LHCN-M2 (cell line): ENCODE results near the gene IFNG. TPM values are rescaled to one million over a fixed set of nuclear protein-coding genes. Genes with fewer than 3 reads are reported as not detected.
"Not testable (repeated sequence)": the region's sequence is repeated elsewhere in the genome, so short reads cannot be mapped to it uniquely, and the experiment has no call there.

Source experiments
- DNase-seq: peaks from one replicate; pipeline ENCODE4 v3.0.0-alpha.2; 2012; ENCODE audit warnings: low read depth
- polyA plus RNA-seq: library from polyadenylated mRNA; unstranded; fragments of >200 nt; gene quantifications from one replicate; pipeline ENCODE4 v1.2.1, GENCODE V29; 2012; ENCODE audit warnings: missing spikeins
- total RNA-seq: library from RNA; depleted of rRNA; stranded (reverse); fragments of >200 nt; gene quantifications from 2 replicates; pipeline ENCODE4 v1.2.3, GENCODE V29; 2014; rRNA removed

The IFNG gene
- total RNA-seq: not detected in 2 replicates
- not detected for polyA plus RNA-seq

GRCh38 chr12:68159681-68160304 lies at the start of gene IFNG:
TSS of gene IFNG (minus strand) at chr12:68159740. CDS start at chr12:68159615, 125 bp downstream.
- DNase-seq: no peak

GRCh38 chr12:68209048-68209728 lies 49.6 kb upstream of the IFNG start:
- DNase-seq: not testable (repeated sequence)

- DNase-seq: no peak
Measured at GRCh38 chr12:68207276-68207675, 47.7 kb upstream of the IFNG start.

GRCh38 chr12:68206446-68206845 lies 46.9 kb upstream of the IFNG start:
- no peak for DNase-seq

GRCh38 chr12:68203460-68203875 lies 43.9 kb upstream of the IFNG start:
- DNase-seq: no peak

GRCh38 chr12:68200854-68201253 lies 41.3 kb upstream of the IFNG start:
- no peak for DNase-seq

GRCh38 chr12:68199127-68199526 lies 39.6 kb upstream of the IFNG start:
- DNase-seq: no peak

- DNase-seq: no peak
Measured at GRCh38 chr12:68198507-68199086, 39.1 kb upstream of the IFNG start.

- no peak for DNase-seq
Measured at GRCh38 chr12:68190301-68190700, 30.8 kb upstream of the IFNG start.

- peak; percentile 95 for DNase-seq
Measured at GRCh38 chr12:68189821-68190242, 30.3 kb upstream of the IFNG start.

- DNase-seq: no peak
Measured at GRCh38 chr12:68185598-68185997, 26.1 kb upstream of the IFNG start.

- DNase-seq: peak; percentile 76
Measured at GRCh38 chr12:68180792-68181744, 21.5 kb upstream of the IFNG start.

GRCh38 chr12:68178774-68179439 lies 19.4 kb upstream of the IFNG start:
- DNase-seq: no peak

- DNase-seq: no peak
Measured at GRCh38 chr12:68178184-68178583, 18.6 kb upstream of the IFNG start.

- DNase-seq: no peak
Measured at GRCh38 chr12:68177562-68177961, 18.0 kb upstream of the IFNG start.

- no peak for DNase-seq
Measured at GRCh38 chr12:68176257-68176656, 16.7 kb upstream of the IFNG start.

GRCh38 chr12:68175557-68176061 lies 16.1 kb upstream of the IFNG start:
- DNase-seq: no peak

- DNase-seq: not testable (repeated sequence)
Measured at GRCh38 chr12:68174761-68175160, 15.2 kb upstream of the IFNG start.

GRCh38 chr12:68173792-68174191 lies 14.3 kb upstream of the IFNG start:
- DNase-seq: no peak

- DNase-seq: no peak
Measured at GRCh38 chr12:68170726-68171125, 11.2 kb upstream of the IFNG start.
